ENCODE data around the gene HSPH1.

GRCh38 chr13:31204592-31204991 is 42.9 kb upstream of the HSPH1 start:
- TF ChIP-seq CTCF (IDR thresholded peaks at IDR 0.05) (no peak), POLR2A (IDR thresholded peaks at IDR 0.05) (no peak)

All from adrenal gland (tissue), 5 donors.